ENCODE results near the gene ATG10.

GRCh38 chr5:81969226-81969625, 2.6 kb upstream of the ATG10 start:
- no peak for TF ChIP-seq CTCF (IDR thresholded peaks at IDR 0.05)
- no peak for TF ChIP-seq POLR2A (IDR thresholded peaks at IDR 0.05)
